H1 (cell line): ENCODE results near the gene PTPN3. TPM values are rescaled to one million over a fixed set of nuclear protein-coding genes. Genes with fewer than 3 reads are reported as not detected.

ENCODE experiments used
- CHD7 ChIP-seq: fragments of 300-600 bp; sonication (generic); IDR thresholded peaks from 2 replicates; pipeline ENCODE4 v1.7.1; 2012; ENCODE audit warnings: low read length, moderate library complexity, mild to moderate bottlenecking, inconsistent platforms; ENCODE audit not compliant: insufficient replicate concordance
- GABPA ChIP-seq: IDR thresholded peaks from 2 replicates; pipeline ENCODE4 v1.6.1; 2011; ENCODE audit warnings: mild to moderate bottlenecking, low read length, moderate library complexity, borderline replicate concordance; ENCODE audit not compliant: insufficient read depth
- GTF2F1 ChIP-seq: IDR thresholded peaks from 2 replicates; pipeline ENCODE4 v1.6.1; 2012; ENCODE audit warnings: low read depth, low read length, improper control_type of control experiment, borderline replicate concordance
- RNF2 ChIP-seq: fragments of 200-900, 300-1000 bp; sonication (generic); IDR thresholded peaks from 2 replicates; pipeline ENCODE4 v1.7.1; 2016; ENCODE audit warnings: borderline replicate concordance, low read depth, mild to moderate bottlenecking, antibody characterized with exemption, low read length; ENCODE audit not compliant: poor library complexity, severe bottlenecking; ENCODE audit errors: missing control alignments
- TAF7 ChIP-seq: optimal IDR thresholded peaks from 2 replicates; pipeline ENCODE3; 2011; ENCODE audit warnings: low read depth, mild to moderate bottlenecking, inconsistent platforms, low read length, moderate library complexity, borderline replicate concordance
- YY1 ChIP-seq: IDR thresholded peaks from 2 replicates; pipeline ENCODE4 v1.6.1; 2011; ENCODE audit warnings: low read depth, mild to moderate bottlenecking, low read length
- polyA plus RNA-seq, 7 experiments: library from polyadenylated mRNA; depleted of rRNA in 3 of 7; stranded (reverse) in 5 of 7; unstranded in 2 of 7; fragments of >200 nt in 5 of 7; fragments of 200-250 nt in 2 of 7; gene quantifications; 1 replicate in 5 of 7; 2 replicates in 1 of 7; 4 replicates in 1 of 7; pipeline versions ENCODE4 v1.2.1 to v1.2.3, GENCODE V29; 2011 to 2013; ENCODE audit warnings: missing spikeins in 2 of 7, mixed read lengths in 2 of 7
- total RNA-seq: library from RNA; stranded (reverse); fragmentation: NEBNext Ultra II Directional; extraction: Animal tissue kit (Norgen Biotek cat#: 25700); gene quantifications from 2 replicates; pipeline ENCODE4 v1.2.1, GENCODE V29; 2021

The PTPN3 gene
- total and polyA plus RNA-seq, 2 of the 8 experiments (the other 6 are each of a cell fraction or from before 2014, with no cell fraction given): 2.9 to 3.7 TPM

DNA sequence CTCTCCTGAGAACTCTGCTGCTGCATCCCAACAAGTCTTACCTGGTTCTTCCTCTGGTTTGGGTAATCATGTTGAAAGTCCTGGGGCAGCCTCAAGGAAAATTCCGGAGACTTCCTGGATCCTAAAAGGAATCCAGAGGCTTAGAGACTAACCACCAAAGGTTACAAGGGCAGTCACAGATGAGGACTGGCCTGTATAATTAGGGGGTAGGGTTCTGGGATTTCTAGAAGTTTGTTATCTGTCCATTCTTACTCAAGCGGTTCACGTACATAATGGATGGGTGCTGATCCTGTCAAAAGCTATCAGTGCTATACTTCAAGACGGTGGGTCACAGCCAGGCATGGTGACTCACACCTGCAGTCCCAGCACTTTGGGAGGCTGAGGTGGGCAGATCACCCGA, 125.9 kb downstream of the PTPN3 start (continued):
- TF ChIP-seq CHD7: no peak
- TF ChIP-seq RNF2: no peak
- no peak for TF ChIP-seq GABPA
- TF ChIP-seq GTF2F1: no peak
- TF ChIP-seq YY1: no peak
- TF ChIP-seq TAF7: no peak
